GM18505 (cell line): ENCODE measurements around the gene HOXD13.

Experiments used
- ATAC-seq: cut with Tn5 transposase; IDR thresholded peaks from one replicate; pipeline ENCODE4 v1.9.1; 2021; ENCODE audit not compliant: unreplicated experiment
- POLR2A ChIP-seq: IDR thresholded peaks from 4 replicates; pipeline ENCODE4 v1.6.1; 2011; ENCODE audit warnings: borderline replicate concordance; ENCODE audit not compliant: insufficient read depth, insufficient read length; ENCODE audit errors: extremely low read depth

The HOXD13 gene

GRCh38 chr2:176085120-176085788 is 7.3 kb upstream of the HOXD13 start:
- no peak for TF ChIP-seq POLR2A
- no peak for ATAC-seq

- TF ChIP-seq POLR2A, result no peak
- no peak for ATAC-seq
Measured at GRCh38 chr2:176085861-176086771, 6.4 kb upstream of the HOXD13 start.

- no peak for TF ChIP-seq POLR2A
- no peak for ATAC-seq
Measured at GRCh38 chr2:176087330-176088047, 5.0 kb upstream of the HOXD13 start.

GRCh38 chr2:176088048-176088936 is 4.2 kb upstream of the HOXD13 start:
- no peak for ATAC-seq
- TF ChIP-seq POLR2A, result no peak

- no peak for ATAC-seq
- TF ChIP-seq POLR2A, result no peak
Measured at GRCh38 chr2:176088937-176089842, 3.3 kb upstream of the HOXD13 start.

- TF ChIP-seq POLR2A, result no peak
- no peak for ATAC-seq
Measured at GRCh38 chr2:176089843-176090395, 2.6 kb upstream of the HOXD13 start.

GRCh38 chr2:176090862-176091261 is 1.7 kb upstream of the HOXD13 start:
- TF ChIP-seq POLR2A, result no peak
- ATAC-seq, result no peak

- ATAC-seq, result no peak
- TF ChIP-seq POLR2A, result no peak
Measured at GRCh38 chr2:176091329-176092258, 927 bp upstream of the HOXD13 start.

GRCh38 chr2:176093145-176093897 is 800 bp downstream of the HOXD13 start:
- TF ChIP-seq POLR2A, result no peak

GRCh38 chr2:176093898-176094249 is 1.4 kb downstream of the HOXD13 start:
- no peak for ATAC-seq

More at GRCh38 chr2:176093145-176093897, 800 bp downstream of the HOXD13 start:
- no peak for ATAC-seq

GRCh38 chr2:176094349-176094748 is 1.8 kb downstream of the HOXD13 start:
- no peak for TF ChIP-seq POLR2A
- ATAC-seq, result no peak

More at GRCh38 chr2:176093898-176094249, 1.4 kb downstream of the HOXD13 start:
- no peak for TF ChIP-seq POLR2A
